Activated T-cell treated with anti-CD3 and anti-CD28 coated beads for 24 hours (primary cell): ENCODE data around the gene LEUTX.

Experiments used
- DNase-seq: peaks from one replicate; pipeline ENCODE4 v3.0.0-alpha.2; 2020; ENCODE audit warnings: low read depth

LEUTX gene

GRCh38 chr19:39824143-39825092, 45.8 kb downstream of the LEUTX start:
- DNase-seq = peak; percentile 82

DNA sequence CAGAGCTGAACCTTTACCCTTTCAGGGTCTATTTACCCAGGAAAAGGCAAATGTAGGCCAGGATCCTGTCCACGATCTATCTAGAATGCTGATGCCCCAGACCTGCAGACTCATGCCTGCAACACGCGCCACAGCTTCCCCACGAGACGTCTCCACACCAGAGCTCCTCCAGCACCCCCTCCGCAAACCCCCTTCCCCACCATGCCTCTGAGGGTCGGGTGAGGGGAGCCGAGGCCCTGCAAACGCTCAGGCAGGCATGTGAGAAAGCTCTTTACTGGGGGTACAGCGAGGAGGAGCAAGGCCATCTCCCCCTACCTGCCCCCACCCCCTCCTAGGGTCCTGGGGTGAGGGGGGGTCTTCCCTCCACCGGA, 46.4 kb downstream of the LEUTX start:
- no peak for DNase-seq

DNA sequence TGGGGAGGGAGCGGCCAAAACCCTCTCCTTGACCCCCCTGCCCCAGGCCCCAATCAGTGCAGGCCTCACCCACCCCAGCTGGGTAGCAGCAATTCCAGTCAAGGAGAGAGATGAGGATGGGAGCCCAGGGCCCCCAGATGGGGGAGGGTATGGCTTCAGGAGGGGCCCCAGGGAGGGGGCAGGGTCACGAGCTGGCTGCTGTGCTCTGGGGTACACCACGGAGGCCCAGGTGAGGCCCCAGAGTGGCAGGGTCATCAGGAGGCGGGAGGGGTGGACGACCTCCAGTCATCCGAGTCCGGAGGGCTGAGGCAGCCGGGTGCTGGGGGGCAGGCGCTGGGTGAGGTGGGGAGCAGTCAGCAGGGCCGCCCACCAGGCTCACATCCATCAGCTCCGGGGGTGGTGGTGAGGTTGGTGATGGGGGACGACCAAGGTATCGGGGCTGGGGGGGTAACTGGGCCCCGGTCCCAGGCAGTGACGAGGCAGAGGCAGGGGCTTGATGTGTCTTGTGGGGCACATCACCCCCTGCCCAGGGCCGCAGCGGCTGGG, 47.0 kb downstream of the LEUTX start:
- DNase-seq = no peak

DNA sequence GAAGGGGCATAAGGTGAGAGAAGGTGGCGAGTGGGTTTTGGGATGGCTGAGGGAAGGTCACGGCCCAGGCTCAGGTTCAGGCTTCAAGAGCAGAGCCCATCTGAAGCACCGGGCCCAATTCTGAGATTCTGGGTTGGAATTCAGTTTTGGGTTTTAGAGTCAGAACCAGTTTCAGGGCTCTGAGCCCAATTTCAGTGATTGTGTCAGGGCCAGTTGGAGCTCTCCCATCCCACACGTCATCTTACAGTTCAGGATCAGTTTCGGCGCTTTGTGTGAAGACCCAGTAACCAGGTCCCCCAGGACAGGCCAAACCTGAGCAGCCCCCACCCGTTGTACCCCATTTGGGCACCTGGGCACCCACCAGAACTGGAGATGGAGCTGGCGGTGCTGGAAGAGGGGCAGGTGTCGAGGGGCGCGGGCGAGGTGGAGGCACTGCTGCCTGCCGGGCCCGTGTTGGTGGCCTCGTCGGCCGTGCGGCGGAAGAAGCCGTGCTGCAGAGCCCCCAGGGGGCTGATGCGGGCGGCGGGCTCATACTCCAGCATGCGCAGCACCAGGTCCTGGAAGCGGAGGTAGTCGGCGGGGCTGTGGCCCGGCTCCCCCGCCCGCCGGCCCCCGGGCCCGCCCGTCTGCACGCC, 47.8 kb downstream of the LEUTX start:
- no peak for DNase-seq

GRCh38 chr19:39827216-39827615, 48.6 kb downstream of the LEUTX start:
- no peak for DNase-seq

- no peak for DNase-seq
These were observed 49.5 kb downstream of the LEUTX start for GRCh38 chr19:39828015-39828653.

- DNase-seq = no peak
These were observed 50.0 kb downstream of the LEUTX start for GRCh38 chr19:39828654-39829032.

- DNase-seq = no peak
These were observed 51.1 kb downstream of the LEUTX start for GRCh38 chr19:39829702-39830275.

DNA sequence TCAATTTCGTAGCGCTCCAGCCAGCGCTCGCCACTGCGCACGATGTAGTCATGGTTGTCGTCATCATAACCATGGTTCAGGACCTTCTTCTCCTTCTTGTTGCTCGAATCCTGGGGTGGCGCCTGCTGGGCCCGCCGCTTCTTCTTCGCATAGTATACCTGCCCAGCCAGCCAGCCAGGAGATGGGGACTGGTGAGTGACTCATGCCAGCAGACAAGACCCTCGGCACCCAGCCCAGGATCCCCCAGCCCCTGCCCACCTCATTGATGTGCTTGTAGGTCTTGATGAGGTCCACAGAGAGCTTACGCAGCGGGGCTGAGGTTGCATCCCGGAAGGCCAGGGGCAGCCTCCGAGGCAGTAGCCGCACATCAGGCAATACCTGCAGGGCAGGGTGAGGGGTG, 51.8 kb downstream of the LEUTX start:
- no peak for DNase-seq

DNA sequence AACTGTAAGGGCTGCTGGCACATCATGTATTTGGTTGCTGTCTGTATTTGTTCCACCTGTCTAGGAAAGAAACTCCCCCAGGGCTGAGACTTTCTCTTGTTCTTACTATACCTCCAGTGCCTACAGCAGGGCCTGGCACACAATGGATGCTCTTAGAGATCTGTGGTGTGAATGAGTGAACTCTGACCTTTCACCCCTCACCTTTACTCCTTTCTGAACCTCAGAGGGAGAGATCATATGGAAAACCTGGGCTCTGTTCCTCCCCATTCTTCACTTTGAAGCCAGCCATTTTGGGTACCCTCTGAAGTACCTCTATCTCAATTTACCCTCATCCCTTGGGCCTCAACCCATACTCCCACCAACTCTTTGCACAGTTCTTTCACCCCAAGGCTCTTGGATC, 52.2 kb downstream of the LEUTX start:
- DNase-seq = no peak

DNA sequence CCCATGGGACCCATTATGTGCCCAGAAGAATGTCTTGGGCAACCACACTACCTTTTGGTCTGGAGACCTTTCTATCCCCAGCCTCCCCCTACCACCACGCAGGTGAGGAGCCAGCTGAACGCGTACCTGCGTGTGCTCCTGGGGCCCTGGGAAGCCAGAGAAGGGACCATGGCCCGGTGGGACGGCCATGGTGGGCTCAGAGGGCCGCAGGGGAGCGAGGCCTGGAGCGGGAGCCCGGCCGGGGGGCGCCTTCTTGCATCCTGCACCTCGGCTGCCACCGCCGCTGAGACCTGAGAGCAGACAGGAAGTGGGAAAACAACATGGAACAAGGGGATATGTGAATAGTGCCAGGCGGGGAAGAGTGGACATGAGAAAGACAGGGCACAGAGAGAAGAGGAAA, 53.0 kb downstream of the LEUTX start:
- no peak for DNase-seq

- no peak for DNase-seq
These were observed 53.9 kb downstream of the LEUTX start for GRCh38 chr19:39832341-39833083.

DNA sequence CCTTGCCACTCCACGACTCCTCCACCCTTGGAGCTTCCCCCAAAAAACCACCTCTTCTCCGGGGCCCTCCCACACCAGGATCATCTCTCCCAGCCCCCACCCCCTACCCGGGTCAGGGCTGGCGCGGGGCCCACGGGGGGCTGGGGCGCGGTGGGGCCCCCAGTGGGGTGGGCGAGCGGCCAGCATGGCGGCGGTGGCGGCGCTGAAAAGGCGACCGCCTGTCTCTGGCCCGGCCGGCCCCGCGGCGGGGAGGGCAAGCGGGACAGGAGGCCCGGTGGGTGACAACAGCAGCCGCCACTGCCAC, 54.5 kb downstream of the LEUTX start:
- no peak for DNase-seq

GRCh38 chr19:39833464-39834286, 55.0 kb downstream of the LEUTX start, which contains the start of gene DYRK1B:
DYRK1B (minus strand) TSS chr19:39834162; CDS start chr19:39831867, 2,295 bp downstream.
- DNase-seq = peak; percentile 95

- DNase-seq = no peak
These were observed 55.7 kb downstream of the LEUTX start for GRCh38 chr19:39834287-39834841.
